Neural cell (in vitro differentiated cells): ENCODE data around the gene ECE1.

Source experiments
- EP300 ChIP-seq: fragments of 450-650 bp; conservative IDR thresholded peaks from 2 replicates; pipeline ENCODE4 v1.6.1; 2014; ENCODE audit warnings: antibody characterized with exemption, mild to moderate bottlenecking, moderate library complexity; ENCODE audit not compliant: poor library complexity, severe bottlenecking
- EZH2 ChIP-seq: fragments of 200-600, 300-800 bp; shearing (Covaris generic), sonication (generic); IDR thresholded peaks from 2 replicates; pipeline ENCODE4 v1.6.1; 2014; ENCODE audit warnings: antibody characterized with exemption, low read length, borderline replicate concordance, mild to moderate bottlenecking; ENCODE audit not compliant: insufficient read depth, poor library complexity, severe bottlenecking
- SMC3 ChIP-seq: fragments of 450-650 bp; conservative IDR thresholded peaks from 2 replicates; pipeline ENCODE4 v1.6.1; 2014; ENCODE audit warnings: antibody characterized with exemption, mild to moderate bottlenecking, moderate library complexity; ENCODE audit not compliant: poor library complexity
- TAF1 ChIP-seq: IDR thresholded peaks from 2 replicates; pipeline ENCODE4 v1.6.1; 2012; ENCODE audit warnings: low read depth
- TF ChIP-seq, protein P1 (sequence below): IDR thresholded peaks from 2 replicates; pipeline ENCODE4 v1.6.1; 2012; ENCODE audit warnings: borderline replicate concordance

DNA sequence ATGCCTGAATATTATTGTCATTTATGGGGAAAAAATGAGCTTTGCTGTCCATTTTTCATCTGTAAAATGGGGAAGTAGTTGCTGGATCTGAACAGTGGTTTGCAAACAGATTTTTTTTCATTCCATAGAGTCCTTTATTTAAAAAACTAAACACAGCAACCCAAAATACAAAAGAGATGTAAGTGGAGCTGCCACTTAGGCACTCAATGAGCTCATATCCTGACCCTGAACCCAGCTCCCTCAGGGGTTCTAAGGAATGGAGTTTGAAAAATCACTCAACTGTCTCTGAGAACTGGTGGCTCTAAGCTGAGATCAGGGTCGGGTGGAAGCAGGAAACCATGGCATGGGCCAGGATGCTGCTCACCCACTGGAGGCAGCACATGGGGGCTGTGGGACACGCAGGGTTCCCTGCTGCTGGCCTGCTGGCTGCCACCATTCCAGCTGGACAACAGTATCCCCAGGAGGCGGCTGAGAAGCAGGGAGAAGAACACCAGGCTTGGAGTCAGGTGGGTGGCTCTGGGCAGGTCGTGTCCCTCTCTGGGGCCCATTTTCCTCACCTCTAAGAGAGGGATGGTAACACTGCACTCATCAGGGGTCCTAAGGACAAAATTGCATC, 9.6 kb upstream of the ECE1 start:
- TF ChIP-seq, protein P1, sequence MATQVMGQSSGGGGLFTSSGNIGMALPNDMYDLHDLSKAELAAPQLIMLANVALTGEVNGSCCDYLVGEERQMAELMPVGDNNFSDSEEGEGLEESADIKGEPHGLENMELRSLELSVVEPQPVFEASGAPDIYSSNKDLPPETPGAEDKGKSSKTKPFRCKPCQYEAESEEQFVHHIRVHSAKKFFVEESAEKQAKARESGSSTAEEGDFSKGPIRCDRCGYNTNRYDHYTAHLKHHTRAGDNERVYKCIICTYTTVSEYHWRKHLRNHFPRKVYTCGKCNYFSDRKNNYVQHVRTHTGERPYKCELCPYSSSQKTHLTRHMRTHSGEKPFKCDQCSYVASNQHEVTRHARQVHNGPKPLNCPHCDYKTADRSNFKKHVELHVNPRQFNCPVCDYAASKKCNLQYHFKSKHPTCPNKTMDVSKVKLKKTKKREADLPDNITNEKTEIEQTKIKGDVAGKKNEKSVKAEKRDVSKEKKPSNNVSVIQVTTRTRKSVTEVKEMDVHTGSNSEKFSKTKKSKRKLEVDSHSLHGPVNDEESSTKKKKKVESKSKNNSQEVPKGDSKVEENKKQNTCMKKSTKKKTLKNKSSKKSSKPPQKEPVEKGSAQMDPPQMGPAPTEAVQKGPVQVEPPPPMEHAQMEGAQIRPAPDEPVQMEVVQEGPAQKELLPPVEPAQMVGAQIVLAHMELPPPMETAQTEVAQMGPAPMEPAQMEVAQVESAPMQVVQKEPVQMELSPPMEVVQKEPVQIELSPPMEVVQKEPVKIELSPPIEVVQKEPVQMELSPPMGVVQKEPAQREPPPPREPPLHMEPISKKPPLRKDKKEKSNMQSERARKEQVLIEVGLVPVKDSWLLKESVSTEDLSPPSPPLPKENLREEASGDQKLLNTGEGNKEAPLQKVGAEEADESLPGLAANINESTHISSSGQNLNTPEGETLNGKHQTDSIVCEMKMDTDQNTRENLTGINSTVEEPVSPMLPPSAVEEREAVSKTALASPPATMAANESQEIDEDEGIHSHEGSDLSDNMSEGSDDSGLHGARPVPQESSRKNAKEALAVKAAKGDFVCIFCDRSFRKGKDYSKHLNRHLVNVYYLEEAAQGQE: no peak
- TF ChIP-seq SMC3 (no peak), EP300 (no peak), TAF1 (no peak), EZH2 (no peak)
